GM19372 (cell line): Measurements from ENCODE around the gene PSMC3IP.
A peak's percentile ranks its signal among the peaks of the same experiment; 100 is the strongest.
"Not testable (repeated sequence)": the region's sequence is repeated elsewhere in the genome, so short reads cannot be mapped to it uniquely, and the experiment has no call there.

Experiments
- ATAC-seq: cut with Tn5 transposase; IDR thresholded peaks from one replicate; pipeline ENCODE4 v1.9.1; 2021; ENCODE audit warnings: mild to moderate bottlenecking, low read depth, moderate library complexity; ENCODE audit not compliant: unreplicated experiment

The PSMC3IP gene

DNA sequence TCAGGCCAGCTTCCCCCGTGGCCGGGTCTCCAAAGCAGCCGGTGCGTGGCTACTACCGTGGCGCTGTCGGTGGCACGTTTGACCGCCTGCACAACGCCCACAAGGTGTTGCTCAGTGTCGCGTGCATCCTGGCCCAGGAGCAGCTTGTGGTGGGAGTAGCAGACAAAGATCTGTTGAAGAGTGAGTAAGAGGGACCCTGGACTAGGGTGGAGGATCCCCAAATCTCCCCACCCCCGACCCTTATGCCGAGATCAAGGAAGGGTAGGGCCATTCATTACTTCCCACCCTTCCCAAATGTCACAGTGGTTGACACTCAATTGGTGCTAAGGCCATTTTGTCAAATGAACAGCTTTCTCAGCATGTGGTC is 14.4 kb downstream of the PSMC3IP start:
- ATAC-seq = no peak

GRCh38 chr17:42562388-42563142 is 15.0 kb downstream of the PSMC3IP start:
- ATAC-seq = no peak

GRCh38 chr17:42561897-42562387 is 15.6 kb downstream of the PSMC3IP start, which contains the start of gene COASY:
TSS of gene COASY (plus strand) at chr17:42562148. CDS start at chr17:42562623, 475 bp downstream.
- ATAC-seq = no peak

DNA sequence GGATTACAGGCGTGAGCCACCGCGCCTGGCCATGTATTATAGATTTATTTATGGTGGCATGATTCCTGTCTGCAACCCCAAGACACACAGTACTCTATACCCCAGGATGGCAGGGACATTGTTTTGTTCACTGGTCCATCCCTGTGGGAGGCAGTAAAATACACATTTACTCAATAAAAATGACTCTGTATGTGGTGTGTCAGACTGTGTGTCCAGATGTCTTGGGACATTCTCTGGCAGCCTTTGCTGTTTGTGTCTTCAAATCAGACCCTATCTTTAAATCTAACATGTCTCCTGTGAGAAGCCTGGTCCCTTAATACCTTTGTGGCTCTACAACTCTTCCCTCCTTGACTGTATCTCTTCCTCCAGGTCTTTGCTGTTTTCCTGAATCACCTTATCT is 17.3 kb downstream of the PSMC3IP start:
- no peak for ATAC-seq

GRCh38 chr17:42559075-42559474 is 18.5 kb downstream of the PSMC3IP start:
- ATAC-seq = no peak

GRCh38 chr17:42555961-42556617 is 21.4 kb downstream of the PSMC3IP start:
- not testable (repeated sequence) for ATAC-seq

DNA sequence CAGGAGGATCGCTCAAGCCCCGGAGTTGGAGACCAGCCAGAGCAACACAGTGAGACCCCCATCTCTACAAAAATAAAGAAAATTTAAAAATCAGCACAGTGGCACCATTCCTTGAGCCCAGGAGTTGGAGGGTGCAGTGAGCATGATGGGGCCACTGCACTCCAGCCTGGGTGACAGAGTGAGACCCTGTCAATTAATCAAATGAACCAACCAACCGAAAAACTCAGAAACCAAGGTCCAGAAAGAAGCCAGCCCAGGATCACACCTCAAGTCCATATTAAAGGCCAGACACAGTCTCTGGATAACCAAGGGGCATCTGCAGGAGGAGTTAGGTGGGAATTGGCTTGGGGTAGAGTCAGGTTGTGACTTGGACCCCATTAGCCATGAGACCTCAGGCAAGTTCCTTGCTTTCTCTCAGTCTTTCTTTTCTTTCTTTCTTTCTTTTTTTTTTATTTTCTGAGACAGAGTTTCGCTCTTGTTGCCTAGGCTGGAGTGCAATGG is 22.4 kb downstream of the PSMC3IP start:
- ATAC-seq = no peak

- ATAC-seq = no peak
Measured at GRCh38 chr17:42554250-42555121, 23.0 kb downstream of the PSMC3IP start.

GRCh38 chr17:42553866-42554249 is 23.7 kb downstream of the PSMC3IP start:
- ATAC-seq = no peak

DNA sequence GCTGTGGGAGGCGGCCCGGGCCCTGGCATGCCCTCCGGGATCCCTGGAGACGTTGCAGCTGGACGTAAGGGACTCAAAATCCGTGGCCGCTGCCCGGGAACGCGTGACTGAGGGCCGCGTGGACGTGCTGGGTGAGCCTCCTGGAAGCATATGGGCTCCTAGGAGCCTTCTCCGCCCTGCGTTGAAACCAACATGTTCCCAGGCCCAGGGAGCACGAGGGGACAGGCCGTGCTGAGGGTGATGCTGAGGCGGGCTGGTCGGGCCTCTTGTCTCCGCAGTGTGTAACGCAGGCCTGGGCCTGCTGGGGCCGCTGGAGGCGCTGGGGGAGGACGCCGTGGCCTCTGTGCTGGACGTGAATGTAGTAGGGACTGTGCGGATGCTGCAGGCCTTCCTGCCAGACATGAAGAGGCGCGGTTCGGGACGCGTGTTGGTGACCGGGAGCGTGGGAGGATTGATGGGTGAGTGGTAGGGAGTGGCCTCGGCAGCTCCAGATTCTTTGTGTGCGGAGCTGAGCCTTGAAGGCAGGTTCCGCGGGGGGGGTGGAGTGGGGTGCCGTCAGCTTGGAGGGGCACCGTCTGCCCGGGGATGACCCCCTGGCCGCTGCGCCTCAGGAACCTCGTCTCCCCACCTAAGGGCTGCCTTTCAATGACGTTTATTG is 24.2 kb downstream of the PSMC3IP start:
- no peak for ATAC-seq

DNA sequence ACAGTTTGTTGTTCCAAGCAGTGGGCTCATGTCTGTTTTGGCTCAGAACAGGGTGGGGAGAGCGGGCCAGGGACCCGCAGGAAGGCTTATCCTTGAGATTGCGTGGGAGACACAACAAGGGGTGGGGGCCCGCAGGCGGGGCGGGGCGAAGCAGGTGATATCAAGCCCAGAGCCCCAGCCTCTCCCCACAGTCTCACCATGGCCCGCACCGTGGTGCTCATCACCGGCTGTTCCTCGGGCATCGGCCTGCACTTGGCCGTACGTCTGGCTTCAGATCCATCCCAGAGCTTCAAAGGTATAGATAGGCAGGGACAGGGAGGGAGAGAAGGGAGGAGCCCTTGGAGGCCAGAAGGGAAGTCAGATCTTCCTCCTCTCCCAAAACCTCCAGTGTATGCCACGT is 24.8 kb downstream of the PSMC3IP start, which contains the start of gene HSD17B1:
HSD17B1 (plus strand) TSS at position 188 of the 400 bp plus-strand sequence; CDS start at position 199, 11 bp downstream.
- ATAC-seq = not testable (repeated sequence)

DNA sequence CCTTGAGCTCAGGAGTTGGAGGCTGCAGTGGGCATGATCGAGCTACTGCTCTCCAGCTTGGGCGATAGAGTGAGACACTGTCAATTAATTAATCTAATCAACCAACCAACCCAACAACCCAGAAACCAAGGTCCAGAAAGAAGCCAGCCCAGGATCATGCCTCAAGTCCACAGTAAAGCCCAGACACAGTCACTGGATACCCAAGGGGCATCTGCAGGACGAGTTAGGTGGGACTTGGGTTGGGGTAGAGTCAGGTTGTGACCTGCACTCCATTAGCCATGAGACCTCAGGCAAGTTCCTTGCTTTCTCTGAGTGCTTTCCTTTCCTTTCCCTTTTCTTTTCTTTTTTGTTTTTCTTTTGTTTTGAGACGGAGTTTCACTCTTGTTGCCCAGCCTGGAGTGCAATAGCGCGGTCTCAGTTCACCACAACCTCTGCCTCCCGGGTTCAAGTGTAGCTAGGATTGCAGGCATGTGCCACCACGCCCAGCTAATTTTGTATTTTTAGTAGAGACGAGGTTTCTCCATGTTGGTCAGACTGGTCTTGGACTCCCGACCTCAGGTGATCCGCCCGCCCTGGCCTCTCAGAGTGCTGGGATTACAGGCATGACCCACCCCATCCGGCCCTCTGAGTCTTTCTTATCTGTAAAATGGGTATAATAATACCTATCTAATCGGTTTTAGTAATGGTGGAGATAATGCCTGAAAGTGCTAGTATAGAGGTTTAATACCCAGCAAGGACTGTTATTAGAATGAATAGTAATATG is 28.4 kb downstream of the PSMC3IP start:
- no peak for ATAC-seq

- peak; percentile 74 for ATAC-seq
Measured at GRCh38 chr17:42548070-42548837, 29.3 kb downstream of the PSMC3IP start.

- no peak for ATAC-seq
Measured at GRCh38 chr17:42547698-42548069, 29.8 kb downstream of the PSMC3IP start.

DNA sequence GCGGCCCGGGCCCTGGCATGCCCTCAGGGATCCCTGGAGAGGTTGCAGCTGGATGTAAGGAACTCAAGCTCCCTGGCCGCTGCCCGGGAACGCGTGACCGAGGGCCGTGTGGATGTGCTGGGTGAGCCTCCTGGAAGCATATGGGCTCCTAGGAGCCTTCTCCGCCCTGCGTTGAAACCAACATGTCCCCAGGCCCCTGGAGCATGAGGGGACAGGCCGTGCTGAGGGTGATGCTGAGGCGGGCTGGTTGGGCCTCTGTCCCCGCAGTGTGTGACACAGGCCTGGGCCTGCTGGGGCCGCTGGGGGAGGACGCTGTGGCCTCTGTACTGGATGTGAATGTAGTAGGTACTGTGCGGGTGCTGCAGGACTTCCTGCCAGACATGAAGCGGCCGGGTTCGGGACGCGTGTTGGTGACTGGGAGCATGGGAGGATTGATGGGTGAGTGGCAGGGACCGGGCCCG is 30.5 kb downstream of the PSMC3IP start:
- no peak for ATAC-seq

DNA sequence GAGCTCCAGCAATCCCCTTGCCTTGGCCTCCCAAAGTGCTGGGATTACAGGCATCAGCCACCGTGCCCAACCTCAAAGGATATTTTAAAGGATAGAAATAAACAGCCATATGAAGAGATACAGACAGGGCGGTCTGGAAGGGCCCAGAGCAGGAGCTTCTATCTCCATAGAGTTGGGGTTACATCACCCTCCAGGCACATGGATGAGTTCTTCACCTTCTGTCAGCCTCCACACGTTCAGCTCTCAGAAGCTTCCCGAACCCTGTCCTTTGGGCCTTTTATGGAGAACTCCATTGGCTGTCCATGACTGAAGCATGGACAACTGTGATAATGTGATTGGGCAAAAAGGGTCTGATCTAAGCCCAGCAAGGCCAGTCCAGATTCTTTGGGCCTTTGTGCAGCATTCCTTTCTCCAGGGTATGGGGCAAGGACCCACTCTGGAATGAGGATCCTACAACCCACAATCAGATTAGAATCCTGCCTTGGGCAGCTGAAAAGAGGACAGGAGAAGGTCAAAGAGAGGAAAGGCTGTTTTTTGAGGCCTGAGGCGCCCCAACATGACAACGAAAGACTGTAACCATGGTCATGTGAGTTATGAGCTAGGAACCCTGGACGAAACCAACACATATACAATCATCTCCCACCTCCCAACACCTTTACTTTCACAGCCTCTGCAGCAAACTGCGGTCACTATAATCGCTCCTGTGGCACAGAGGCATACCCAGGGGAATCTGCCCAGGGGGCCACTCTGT is 31.6 kb downstream of the PSMC3IP start:
- ATAC-seq = not testable (repeated sequence)

DNA sequence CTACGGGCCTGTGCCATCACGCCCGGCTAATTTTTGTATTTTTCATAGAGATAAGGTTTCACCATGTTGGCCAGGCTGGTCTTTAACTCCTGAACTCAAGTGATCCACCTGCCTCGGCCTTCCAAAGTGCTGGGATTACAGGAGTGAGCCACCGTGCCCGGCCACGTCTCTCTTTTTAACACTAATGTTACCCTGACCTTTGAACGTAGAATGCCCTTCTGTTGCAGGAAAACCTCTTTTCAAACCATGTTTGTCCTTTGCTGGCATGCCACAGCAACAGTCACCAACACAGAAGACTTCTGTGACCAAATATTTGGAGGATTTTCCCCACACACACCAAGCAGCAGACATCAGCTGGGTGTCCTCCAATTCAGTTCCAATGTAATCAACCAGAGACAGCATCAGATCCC is 32.6 kb downstream of the PSMC3IP start:
- ATAC-seq = no peak
